Islet precursor cell (in vitro differentiated cells): Measurements from ENCODE around the gene ADCK2.
"Not testable (repeated sequence)": the region's sequence is repeated elsewhere in the genome, so short reads cannot be mapped to it uniquely, and the experiment has no call there.

Source experiments
- DNase-seq: peaks from one replicate; pipeline ENCODE4 v3.0.0-alpha.2; 2018

ADCK2 gene

GRCh38 chr7:140649556-140650205, 23.1 kb upstream of the ADCK2 start:
- no peak for DNase-seq

GRCh38 chr7:140650367-140650766, 22.4 kb upstream of the ADCK2 start:
- no peak for DNase-seq

- DNase-seq = peak; percentile 83
These were observed 19.2 kb upstream of the ADCK2 start for GRCh38 chr7:140653319-140654108.

GRCh38 chr7:140654109-140654387, 18.7 kb upstream of the ADCK2 start:
- DNase-seq = no peak

- DNase-seq = no peak
These were observed 18.1 kb upstream of the ADCK2 start for GRCh38 chr7:140654661-140655060.

- DNase-seq = no peak
These were observed 17.0 kb upstream of the ADCK2 start for GRCh38 chr7:140655511-140656408.

- DNase-seq = peak; percentile 72
These were observed 15.9 kb upstream of the ADCK2 start for GRCh38 chr7:140656548-140657515.

GRCh38 chr7:140657891-140658290, 14.9 kb upstream of the ADCK2 start:
- no peak for DNase-seq

GRCh38 chr7:140659856-140660255, 12.9 kb upstream of the ADCK2 start:
- no peak for DNase-seq

- DNase-seq = no peak
These were observed 11.6 kb upstream of the ADCK2 start for GRCh38 chr7:140661124-140661523.

- not testable (repeated sequence) for DNase-seq
These were observed 9.8 kb upstream of the ADCK2 start for GRCh38 chr7:140662938-140663337.

- DNase-seq = no peak
These were observed 5.3 kb upstream of the ADCK2 start for GRCh38 chr7:140667476-140667875.

- no peak for DNase-seq
These were observed 4.1 kb upstream of the ADCK2 start for GRCh38 chr7:140668641-140669040.

- no peak for DNase-seq
These were observed 3.4 kb upstream of the ADCK2 start for GRCh38 chr7:140669352-140669751.

- DNase-seq = not testable (repeated sequence)
These were observed 2.9 kb upstream of the ADCK2 start for GRCh38 chr7:140669862-140670261.

- no peak for DNase-seq
These were observed 2.3 kb upstream of the ADCK2 start for GRCh38 chr7:140670343-140670935.

- DNase-seq = no peak
These were observed 779 bp upstream of the ADCK2 start for GRCh38 chr7:140671966-140672365.

GRCh38 chr7:140673063-140673773, 473 bp downstream of the ADCK2 start:
- peak; percentile 80 for DNase-seq

- no peak for DNase-seq
These were observed 1.0 kb downstream of the ADCK2 start for GRCh38 chr7:140673774-140674155.

- DNase-seq = no peak
These were observed 1.6 kb downstream of the ADCK2 start for GRCh38 chr7:140674356-140674800.
